CD4-positive, alpha-beta T cell treated with Interleukin-17A for 1 hour (primary cell): Measurements from ENCODE around the gene DCLK2.

Experiments used
- DNase-seq: peaks from one replicate; pipeline ENCODE4 v3.0.0-alpha.2; 2020

The DCLK2 gene

DNA sequence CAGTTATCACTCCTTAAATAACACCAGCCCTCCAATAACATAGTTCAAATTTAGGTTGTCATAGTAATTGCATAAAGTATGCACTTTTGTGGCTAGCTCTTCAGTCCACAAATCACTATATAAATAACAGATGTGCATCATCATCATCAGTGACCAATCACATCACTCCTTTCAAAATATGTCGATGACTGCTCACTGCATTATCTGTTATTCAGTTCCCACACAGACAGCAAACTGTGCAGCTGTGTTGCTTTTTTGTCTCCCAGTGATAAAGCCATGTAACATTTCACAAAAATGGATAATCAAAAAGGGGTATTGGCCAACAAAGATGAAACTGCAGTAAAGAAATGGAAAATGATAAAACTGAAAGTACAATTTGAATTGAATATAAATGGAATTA is 205.4 kb downstream of the DCLK2 start:
- no peak for DNase-seq

DNA sequence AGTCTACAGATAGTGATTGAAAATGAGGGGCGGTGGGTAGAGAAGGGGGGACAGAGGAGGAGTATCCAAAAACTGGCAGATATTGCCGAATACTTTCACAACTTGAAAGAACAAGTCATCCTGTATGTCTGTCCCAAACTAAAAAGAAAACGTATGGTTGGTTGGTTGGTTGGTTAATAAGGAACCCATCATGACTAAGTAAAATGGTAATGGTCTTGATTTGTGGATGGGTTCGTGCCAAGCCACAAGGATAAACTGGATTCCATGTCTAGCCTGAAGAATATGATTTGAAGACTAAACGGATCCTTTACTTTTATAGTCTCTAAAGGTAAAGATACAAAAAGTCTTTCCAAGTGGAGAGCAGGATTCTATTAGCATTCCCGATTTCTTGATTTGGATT is 208.4 kb downstream of the DCLK2 start:
- DNase-seq, result no peak

GRCh38 chr4:150289198-150289597 is 211.0 kb downstream of the DCLK2 start:
- DNase-seq, result no peak

GRCh38 chr4:150289881-150290280 is 211.6 kb downstream of the DCLK2 start:
- no peak for DNase-seq

DNA sequence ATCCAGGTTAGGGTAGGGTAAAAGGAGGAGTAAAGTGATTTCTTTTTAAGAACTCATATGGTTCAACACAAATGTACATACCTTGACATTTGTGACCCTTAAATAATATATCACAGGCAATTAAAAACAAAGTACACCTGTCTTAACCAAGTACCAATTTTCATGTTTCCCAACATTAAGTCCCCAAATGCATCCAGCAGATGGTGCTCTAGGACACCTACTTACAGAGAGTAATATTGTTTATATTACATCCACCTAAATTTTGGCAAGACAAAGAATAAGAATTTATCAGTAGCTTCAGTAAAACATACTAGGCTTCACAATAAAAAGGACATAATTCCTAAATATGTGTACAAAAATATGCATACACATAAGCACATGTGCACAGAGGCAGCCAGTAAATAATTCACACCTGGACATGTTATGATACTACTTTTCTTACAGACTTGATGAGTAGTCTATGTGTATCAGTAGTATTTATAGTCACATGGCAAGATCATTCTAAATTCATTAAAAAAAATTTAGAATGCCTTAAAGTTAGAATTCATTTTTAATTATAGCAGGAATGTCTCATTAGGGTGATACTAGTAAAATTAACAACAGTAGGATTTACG is 219.7 kb downstream of the DCLK2 start:
- DNase-seq, result peak; percentile 25

DNA sequence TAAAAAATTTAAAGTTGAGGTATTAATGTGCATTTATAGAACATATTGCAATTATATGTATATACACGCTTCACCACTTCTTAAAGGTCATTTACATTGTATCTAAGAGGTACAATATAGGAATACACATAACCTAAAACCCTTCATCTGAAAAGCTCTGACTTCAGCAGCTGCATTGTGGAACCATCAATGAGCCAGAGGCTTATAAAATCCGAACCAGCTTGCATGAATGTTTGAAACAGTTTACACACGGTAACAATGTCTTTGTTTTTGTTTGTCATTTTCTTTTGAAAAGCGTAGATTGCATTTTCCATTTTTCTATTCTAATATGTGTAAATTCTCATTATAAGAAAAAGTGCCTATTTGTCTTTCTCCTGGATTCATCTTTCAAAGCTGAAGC is 221.6 kb downstream of the DCLK2 start:
- no peak for DNase-seq

- no peak for DNase-seq
Observed at GRCh38 chr4:150302553-150302952, 224.3 kb downstream of the DCLK2 start.

- no peak for DNase-seq
Observed at GRCh38 chr4:150305995-150306394, 227.8 kb downstream of the DCLK2 start.

- no peak for DNase-seq
Observed at GRCh38 chr4:150306719-150307118, 228.5 kb downstream of the DCLK2 start.
